T-helper 17 cell (primary cell): ENCODE data around the gene HDGFL1. TPM values are rescaled to one million over a fixed set of nuclear protein-coding genes. Genes with fewer than 3 reads are reported as not detected.

Experiments used
- ATAC-seq: fragments of 150-1000 bp; cut with Tn5 transposase; 2 replicates; pipeline ENCODE4 v1.10.0; 2021; ENCODE audit warnings: mild to moderate bottlenecking, moderate library complexity
- DNase-seq, 3 donors: peaks; one replicate each; pipeline versions ENCODE4 v3.0.0 to v3.0.0-alpha.2; 2020 to 2021
- H3K9me3 ChIP-seq: one replicate; pipeline ENCODE4 v1.7.0; 2013; ENCODE audit warnings: low read length, mild to moderate bottlenecking; ENCODE audit not compliant: control insufficient read depth, poor library complexity, severe bottlenecking
- H3K27ac Mint-ChIP-seq: one replicate; pipeline ENCODE4 v1.8.0; 2022; ENCODE audit warnings: mild to moderate bottlenecking, moderate library complexity, mixed read lengths
- H3K27me3 Mint-ChIP-seq: one replicate; pipeline ENCODE4 v1.8.0; 2022; ENCODE audit warnings: mixed read lengths
- H3K36me3 Mint-ChIP-seq: one replicate; pipeline ENCODE4 v1.8.0; 2022; ENCODE audit warnings: low read depth, mixed read lengths
- H3K4me1 Mint-ChIP-seq: one replicate; pipeline ENCODE4 v1.8.0; 2022; ENCODE audit warnings: mild to moderate bottlenecking, mixed read lengths
- H3K4me3 Mint-ChIP-seq: one replicate; pipeline ENCODE4 v1.8.0; 2022; ENCODE audit warnings: mild to moderate bottlenecking, moderate library complexity, mixed read lengths
- total RNA-seq, 4 donors: library from RNA in 2 of 4; stranded (reverse) in 2 of 4; gene quantifications; one replicate each; pipeline ENCODE4 v1.2.3 and lab custom pipeline; 2022 to 2026

HDGFL1 gene
- not detected for total RNA-seq
- 0 reads per million in 2 donors for total RNA-seq (lab: John Stamatoyannopoulos, UW)

GRCh38 chr6:22569281-22570184 is at the start of gene HDGFL1:
TSS of gene HDGFL1 (plus strand) at chr6:22569566. CDS start at chr6:22569576, 10 bp downstream.
- H3K9me3 ChIP-seq = no peaks in the 10 kb centered on the region
- DNase-seq (no peak), ATAC-seq (no peak)
- H3K4me3 Mint-ChIP-seq = no peak within 1 kb of the TSS
- no peaks in the 10 kb centered on the region for H3K4me1 Mint-ChIP-seq
- H3K27me3 Mint-ChIP-seq = no peaks in the 10 kb centered on the region
- H3K27ac Mint-ChIP-seq = no peak within 1 kb of the TSS
- H3K36me3 Mint-ChIP-seq = no peaks in the 10 kb centered on the region

- Mint-ChIP-seq H3K4me1 (no peaks in the 10 kb centered on the region), H3K27me3 (no peaks in the 10 kb centered on the region), H3K27ac (no peak overlapping the region), H3K36me3 (no peaks in the 10 kb centered on the region), H3K4me3 (no peak overlapping the region)
- DNase-seq = no peak
- no peaks in the 10 kb centered on the region for H3K9me3 ChIP-seq
- no peak for ATAC-seq
Observed at GRCh38 chr6:22521035-22521434, 48.3 kb upstream of the HDGFL1 start.

- DNase-seq (no peak), ATAC-seq (no peak)
- H3K9me3 ChIP-seq = no peaks in the 10 kb centered on the region
- Mint-ChIP-seq H3K4me1 (no peaks in the 10 kb centered on the region), H3K36me3 (no peaks in the 10 kb centered on the region), H3K27ac (no peak overlapping the region), H3K4me3 (no peak overlapping the region), H3K27me3 (no peaks in the 10 kb centered on the region)
Observed at GRCh38 chr6:22526736-22527135, 42.6 kb upstream of the HDGFL1 start.

GRCh38 chr6:22529866-22530265 is 39.5 kb upstream of the HDGFL1 start:
- Mint-ChIP-seq H3K36me3 (no peaks in the 10 kb centered on the region), H3K4me3 (no peak overlapping the region), H3K4me1 (no peaks in the 10 kb centered on the region), H3K27ac (no peak overlapping the region), H3K27me3 (no peaks in the 10 kb centered on the region)
- no peak for DNase-seq
- no peak for ATAC-seq
- H3K9me3 ChIP-seq = no peaks in the 10 kb centered on the region

- DNase-seq = no peak
- no peaks in the 10 kb centered on the region for H3K36me3 Mint-ChIP-seq
Observed at GRCh38 chr6:22530506-22530905, 38.9 kb upstream of the HDGFL1 start.

GRCh38 chr6:22536122-22536521 is 33.2 kb upstream of the HDGFL1 start:
- H3K27ac Mint-ChIP-seq = no peak overlapping the region
- H3K36me3 Mint-ChIP-seq = no peaks in the 10 kb centered on the region
- no peak for DNase-seq
- H3K27me3 Mint-ChIP-seq = no peaks in the 10 kb centered on the region
- H3K4me3 Mint-ChIP-seq = no peak overlapping the region
- no peaks in the 10 kb centered on the region for H3K9me3 ChIP-seq
- no peak for ATAC-seq
- H3K4me1 Mint-ChIP-seq = no peaks in the 10 kb centered on the region

More at GRCh38 chr6:22530506-22530905, 38.9 kb upstream of the HDGFL1 start:
- no peak overlapping the region for H3K4me3 Mint-ChIP-seq
- H3K27ac Mint-ChIP-seq = no peak overlapping the region
- ATAC-seq = no peak
- no peaks in the 10 kb centered on the region for H3K9me3 ChIP-seq
- H3K27me3 Mint-ChIP-seq = no peaks in the 10 kb centered on the region
- no peaks in the 10 kb centered on the region for H3K4me1 Mint-ChIP-seq

- H3K4me1 Mint-ChIP-seq = no peaks in the 10 kb centered on the region
- ATAC-seq = no peak
Observed at GRCh38 chr6:22544476-22544875, 24.9 kb upstream of the HDGFL1 start.

GRCh38 chr6:22545051-22545450 is 24.3 kb upstream of the HDGFL1 start:
- no peaks in the 10 kb centered on the region for H3K36me3 Mint-ChIP-seq
- H3K27ac Mint-ChIP-seq = no peak overlapping the region
- H3K4me1 Mint-ChIP-seq = no peaks in the 10 kb centered on the region
- no peak overlapping the region for H3K4me3 Mint-ChIP-seq
- ATAC-seq (no peak), DNase-seq (no peak)
- no peaks in the 10 kb centered on the region for H3K9me3 ChIP-seq
- H3K27me3 Mint-ChIP-seq = no peaks in the 10 kb centered on the region

More at GRCh38 chr6:22544476-22544875, 24.9 kb upstream of the HDGFL1 start:
- Mint-ChIP-seq H3K36me3 (no peaks in the 10 kb centered on the region), H3K27ac (no peak overlapping the region), H3K4me3 (no peak overlapping the region), H3K27me3 (no peaks in the 10 kb centered on the region)
- no peaks in the 10 kb centered on the region for H3K9me3 ChIP-seq
- DNase-seq = no peak

- Mint-ChIP-seq H3K4me1 (no peaks in the 10 kb centered on the region), H3K36me3 (no peaks in the 10 kb centered on the region), H3K4me3 (no peak overlapping the region), H3K27ac (no peak overlapping the region), H3K27me3 (no peaks in the 10 kb centered on the region)
- DNase-seq = no peak
- no peak for ATAC-seq
- no peaks in the 10 kb centered on the region for H3K9me3 ChIP-seq
Observed at GRCh38 chr6:22546236-22546635, 23.1 kb upstream of the HDGFL1 start.

GRCh38 chr6:22550971-22551670 is 18.2 kb upstream of the HDGFL1 start:
- no peak overlapping the region for H3K27ac Mint-ChIP-seq
- no peaks in the 10 kb centered on the region for H3K9me3 ChIP-seq
- H3K27me3 Mint-ChIP-seq = no peaks in the 10 kb centered on the region
- no peak for ATAC-seq
- H3K36me3 Mint-ChIP-seq = no peaks in the 10 kb centered on the region
- H3K4me1 Mint-ChIP-seq = no peaks in the 10 kb centered on the region
- no peak for DNase-seq
- H3K4me3 Mint-ChIP-seq = no peak overlapping the region

- no peaks in the 10 kb centered on the region for H3K4me1 Mint-ChIP-seq
- no peak for ATAC-seq
Observed at GRCh38 chr6:22556266-22556665, 13.1 kb upstream of the HDGFL1 start.

GRCh38 chr6:22557007-22557406 is 12.4 kb upstream of the HDGFL1 start:
- Mint-ChIP-seq H3K27me3 (no peaks in the 10 kb centered on the region), H3K4me3 (no peak overlapping the region), H3K27ac (no peak overlapping the region), H3K36me3 (no peaks in the 10 kb centered on the region), H3K4me1 (no peaks in the 10 kb centered on the region)
- H3K9me3 ChIP-seq = no peaks in the 10 kb centered on the region
- no peak for ATAC-seq
- DNase-seq = no peak

More at GRCh38 chr6:22556266-22556665, 13.1 kb upstream of the HDGFL1 start:
- DNase-seq = no peak
- Mint-ChIP-seq H3K4me3 (no peak overlapping the region), H3K27me3 (no peaks in the 10 kb centered on the region), H3K27ac (no peak overlapping the region), H3K36me3 (no peaks in the 10 kb centered on the region)
- no peaks in the 10 kb centered on the region for H3K9me3 ChIP-seq

GRCh38 chr6:22558288-22558882 is 11.0 kb upstream of the HDGFL1 start:
- DNase-seq (no peak), ATAC-seq (no peak)
- no peaks in the 10 kb centered on the region for H3K9me3 ChIP-seq
- H3K27me3 Mint-ChIP-seq = no peaks in the 10 kb centered on the region
- no peak overlapping the region for H3K27ac Mint-ChIP-seq
- H3K4me1 Mint-ChIP-seq = no peaks in the 10 kb centered on the region
- no peak overlapping the region for H3K4me3 Mint-ChIP-seq
- H3K36me3 Mint-ChIP-seq = no peaks in the 10 kb centered on the region
